K562 (cell line): Measurements from ENCODE around the gene HSPB2.

Experiments used
- CTCF ChIP-seq, 3 experiments: IDR thresholded peaks in 2 of 3; conservative IDR thresholded peaks in 1 of 3; 2 replicates each; pipeline ENCODE4 v1.5.1; 2011 to 2012; ENCODE audit warnings: low read length in 3 of 3, mild to moderate bottlenecking in 3 of 3, control low read depth in 2 of 3, improper control_type of control experiment in 1 of 3, inconsistent platforms in 1 of 3, low read depth in 1 of 3, mixed read lengths in 1 of 3, moderate library complexity in 1 of 3; ENCODE audit not compliant: insufficient read depth in 2 of 3
- EP300 ChIP-seq: IDR thresholded peaks from 2 replicates; pipeline ENCODE4 v1.6.1; 2012; ENCODE audit warnings: low read length, improper control_type of control experiment
- JUND ChIP-seq, 2 experiments: IDR thresholded peaks; 2 replicates in 1 of 2; 3 replicates in 1 of 2; pipeline ENCODE4 v1.6.1; 2011; ENCODE audit warnings: borderline replicate concordance in 2 of 2, low read depth in 2 of 2, low read length in 2 of 2, improper control_type of control experiment in 1 of 2, missing biosample characterization in 1 of 2, missing genetic modification characterization in 1 of 2, missing genetic modification reagents in 1 of 2
- KDM5B ChIP-seq: fragments of 200-600 bp; sonication (generic); IDR thresholded peaks from 2 replicates; pipeline ENCODE4 v1.6.1; 2012; ENCODE audit warnings: low read depth, mild to moderate bottlenecking, moderate library complexity, low read length, control low read depth, inconsistent platforms; ENCODE audit not compliant: insufficient replicate concordance
- NR2F6 ChIP-seq: fragments of 450-650 bp; formaldehyde crosslinking; IDR thresholded peaks from 2 replicates; pipeline ENCODE4 v1.4.0; 2020; ENCODE audit warnings: mild to moderate bottlenecking
- POLR2A ChIP-seq: fragments of 450-650 bp; conservative IDR thresholded peaks from 2 replicates; pipeline ENCODE4 v1.6.1; 2016
- RAD21 ChIP-seq, 2 experiments: fragments of 250-450 bp in 1 of 2; fragments of 450-650 bp in 1 of 2; sonication (Bioruptor Pico) in 1 of 2; formaldehyde crosslinking in 1 of 2; IDR thresholded peaks in 1 of 2; conservative IDR thresholded peaks in 1 of 2; 2 replicates each; pipeline versions ENCODE4 v1.4.0 to v1.8.0; 2020 to 2022; ENCODE audit warnings: mild to moderate bottlenecking in 2 of 2, moderate library complexity in 1 of 2
- TAF1 ChIP-seq: IDR thresholded peaks from 2 replicates; pipeline ENCODE4 v1.6.1; 2011; ENCODE audit warnings: mild to moderate bottlenecking, low read length, moderate library complexity; ENCODE audit not compliant: insufficient read depth, control insufficient read depth, severe bottlenecking; ENCODE audit errors: extremely low read depth
- ZBTB12 ChIP-seq: fragments of 250-450 bp; sonication (Bioruptor Pico); IDR thresholded peaks from 2 replicates; pipeline ENCODE4 v1.4.0; 2020
- ZBTB7A ChIP-seq: IDR thresholded peaks from 2 replicates; pipeline ENCODE4 v1.6.1; 2011; ENCODE audit warnings: low read depth, mild to moderate bottlenecking, low read length, moderate library complexity, borderline replicate concordance; ENCODE audit not compliant: control insufficient read depth
- TF ChIP-seq, protein P1 (sequence below): fragments of 250-450 bp; sonication (Bioruptor Pico); IDR thresholded peaks from 2 replicates; pipeline ENCODE4 v1.4.0; 2020; ENCODE audit warnings: mild to moderate bottlenecking, moderate library complexity

GRCh38 chr11:111941963-111942362, 29.4 kb downstream of the HSPB2 start:
- TF ChIP-seq JUND (IDR thresholded peaks at IDR 0.05; ENCODE audit: borderline replicate concordance, low read depth, low read length): no peak
- TF ChIP-seq JUND (tag; IDR thresholded peaks at IDR 0.05; ENCODE audit: borderline replicate concordance, low read depth, low read length): no peak
- TF ChIP-seq ZBTB7A: no peak
- TF ChIP-seq POLR2A: no peak
- TF ChIP-seq RAD21 (CRISPR knock-in tag; conservative IDR thresholded peaks at IDR 0.05 in 1 of 2, IDR thresholded peaks at IDR 0.05 in 1 of 2): no peak
- no peak for TF ChIP-seq CTCF (IDR thresholded peaks at IDR 0.05 in 2 of 3, conservative IDR thresholded peaks at IDR 0.05 in 1 of 3; ENCODE audit: insufficient read depth in 2 of 3, low read depth in 1 of 3, low read length in 3 of 3)
- TF ChIP-seq, protein P1, sequence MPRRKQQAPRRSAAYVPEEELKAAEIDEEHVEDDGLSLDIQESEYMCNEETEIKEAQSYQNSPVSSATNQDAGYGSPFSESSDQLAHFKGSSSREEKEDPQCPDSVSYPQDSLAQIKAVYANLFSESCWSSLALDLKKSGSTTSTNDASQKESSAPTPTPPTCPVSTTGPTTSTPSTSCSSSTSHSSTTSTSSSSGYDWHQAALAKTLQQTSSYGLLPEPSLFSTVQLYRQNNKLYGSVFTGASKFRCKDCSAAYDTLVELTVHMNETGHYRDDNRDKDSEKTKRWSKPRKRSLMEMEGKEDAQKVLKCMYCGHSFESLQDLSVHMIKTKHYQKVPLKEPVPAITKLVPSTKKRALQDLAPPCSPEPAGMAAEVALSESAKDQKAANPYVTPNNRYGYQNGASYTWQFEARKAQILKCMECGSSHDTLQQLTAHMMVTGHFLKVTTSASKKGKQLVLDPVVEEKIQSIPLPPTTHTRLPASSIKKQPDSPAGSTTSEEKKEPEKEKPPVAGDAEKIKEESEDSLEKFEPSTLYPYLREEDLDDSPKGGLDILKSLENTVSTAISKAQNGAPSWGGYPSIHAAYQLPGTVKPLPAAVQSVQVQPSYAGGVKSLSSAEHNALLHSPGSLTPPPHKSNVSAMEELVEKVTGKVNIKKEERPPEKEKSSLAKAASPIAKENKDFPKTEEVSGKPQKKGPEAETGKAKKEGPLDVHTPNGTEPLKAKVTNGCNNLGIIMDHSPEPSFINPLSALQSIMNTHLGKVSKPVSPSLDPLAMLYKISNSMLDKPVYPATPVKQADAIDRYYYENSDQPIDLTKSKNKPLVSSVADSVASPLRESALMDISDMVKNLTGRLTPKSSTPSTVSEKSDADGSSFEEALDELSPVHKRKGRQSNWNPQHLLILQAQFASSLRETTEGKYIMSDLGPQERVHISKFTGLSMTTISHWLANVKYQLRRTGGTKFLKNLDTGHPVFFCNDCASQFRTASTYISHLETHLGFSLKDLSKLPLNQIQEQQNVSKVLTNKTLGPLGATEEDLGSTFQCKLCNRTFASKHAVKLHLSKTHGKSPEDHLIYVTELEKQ (CRISPR knock-in tag): no peak
- no peak for TF ChIP-seq EP300
- TF ChIP-seq NR2F6: no peak
- no peak for TF ChIP-seq KDM5B
- TF ChIP-seq TAF1: no peak
- no peak for TF ChIP-seq ZBTB12
